HG02938 (cell line): ENCODE results near the gene ATOH8.

Source experiments
- ATAC-seq: cut with Tn5 transposase; IDR thresholded peaks from one replicate; pipeline ENCODE4 v1.9.1; 2021; ENCODE audit warnings: mild to moderate bottlenecking, moderate library complexity; ENCODE audit not compliant: unreplicated experiment

Gene ATOH8

GRCh38 chr2:85785871-85786270, 32.1 kb downstream of the ATOH8 start:
- ATAC-seq = no peak

- ATAC-seq = no peak
Observed at GRCh38 chr2:85786444-85786843, 32.7 kb downstream of the ATOH8 start.

GRCh38 chr2:85786865-85787264, 33.1 kb downstream of the ATOH8 start:
- ATAC-seq = no peak

GRCh38 chr2:85787282-85787980, 33.6 kb downstream of the ATOH8 start:
- no peak for ATAC-seq

- no peak for ATAC-seq
Observed at GRCh38 chr2:85787981-85788340, 34.2 kb downstream of the ATOH8 start.

- no peak for ATAC-seq
Observed at GRCh38 chr2:85788603-85789002, 34.8 kb downstream of the ATOH8 start.

GRCh38 chr2:85789271-85789670, 35.5 kb downstream of the ATOH8 start:
- no peak for ATAC-seq

GRCh38 chr2:85790032-85790431, 36.2 kb downstream of the ATOH8 start:
- ATAC-seq = no peak

GRCh38 chr2:85790499-85791188, 36.9 kb downstream of the ATOH8 start:
- ATAC-seq = no peak

- no peak for ATAC-seq
Observed at GRCh38 chr2:85791704-85792565, 38.1 kb downstream of the ATOH8 start.

GRCh38 chr2:85792783-85793441, 39.1 kb downstream of the ATOH8 start:
- ATAC-seq = no peak

GRCh38 chr2:85793584-85793983, 39.8 kb downstream of the ATOH8 start:
- no peak for ATAC-seq

GRCh38 chr2:85794038-85794441, 40.2 kb downstream of the ATOH8 start:
- ATAC-seq = no peak

- ATAC-seq = no peak
Observed at GRCh38 chr2:85794491-85795121, 40.8 kb downstream of the ATOH8 start.

- ATAC-seq = no peak
Observed at GRCh38 chr2:85795331-85796045, 41.7 kb downstream of the ATOH8 start.

- no peak for ATAC-seq
Observed at GRCh38 chr2:85796046-85796340, 42.2 kb downstream of the ATOH8 start.

- ATAC-seq = no peak
Observed at GRCh38 chr2:85796341-85797262, 42.8 kb downstream of the ATOH8 start.

- ATAC-seq = no peak
Observed at GRCh38 chr2:85797263-85797660, 43.5 kb downstream of the ATOH8 start.

GRCh38 chr2:85797921-85798320, 44.1 kb downstream of the ATOH8 start:
- no peak for ATAC-seq
